SK-N-SH (cell line): Measurements from ENCODE around the gene LYPD4. TPM values are rescaled to one million over a fixed set of nuclear protein-coding genes. Genes with fewer than 3 reads are reported as not detected.

ENCODE experiments used
- CTCF ChIA-PET: fragments of 300-600, 350-600 bp; formaldehyde crosslinking; extraction: SDS; loops from one replicate; lab custom pipeline; 2021; lab: Yijun Ruan, JAX
- POLR2A ChIA-PET: fragments of 350-600 bp; sonication (Branson Sonifier 250); formaldehyde crosslinking; extraction: SDS; loops from one replicate; lab custom pipeline; 2020; ENCODE audit warnings: antibody characterized with exemption, inconsistent platforms; lab: Yijun Ruan, JAX
- DNase-seq: peaks from one replicate; pipeline ENCODE4 v3.0.0; 2012
- H2AFZ ChIP-seq: fragments of 200-600 bp; sonication (generic); 2 replicates; pipeline ENCODE4 v1.8.1; 2016; ENCODE audit warnings: antibody characterized with exemption, mild to moderate bottlenecking, low read depth
- H3F3A ChIP-seq: fragments of 200-600 bp; sonication (generic); replicated peaks from 2 replicates; pipeline ENCODE3; 2016; ENCODE audit warnings: antibody characterized with exemption, mild to moderate bottlenecking; ENCODE audit not compliant: insufficient read depth
- H3K27ac ChIP-seq, 2 experiments: fragments of 200-500 bp in 1 of 2; fragments of 200-600 bp in 1 of 2; sonication (Bioruptor generic) in 1 of 2; sonication (generic), shearing (Covaris generic) in 1 of 2; 2 replicates each; pipeline versions ENCODE4 v1.5.1 to v1.6.1; 2014 to 2016; ENCODE audit warnings: low read depth in 2 of 2, inconsistent platforms in 1 of 2, low read length in 1 of 2, mild to moderate bottlenecking in 1 of 2, mixed read lengths in 1 of 2
- H3K27me3 ChIP-seq: fragments of 200-600 bp; sonication (generic), shearing (Covaris generic); 2 replicates; pipeline ENCODE4 v1.6.1; 2016; ENCODE audit warnings: mixed run types; ENCODE audit not compliant: insufficient read depth
- H3K36me3 ChIP-seq, 2 experiments: fragments of 200-500 bp in 1 of 2; fragments of 200-600 bp in 1 of 2; sonication (Bioruptor generic) in 1 of 2; sonication (generic) in 1 of 2; replicated peaks in 1 of 2; 2 replicates each; pipeline versions ENCODE3 to v1.5.1; 2014 to 2016; ENCODE audit warnings: low read length in 1 of 2, mild to moderate bottlenecking in 1 of 2; ENCODE audit not compliant: insufficient read depth in 2 of 2, control insufficient read depth in 1 of 2
- H3K4me1 ChIP-seq, 2 experiments: fragments of 200-500 bp in 1 of 2; fragments of 200-600 bp in 1 of 2; sonication (Bioruptor generic) in 1 of 2; sonication (generic), shearing (Covaris generic) in 1 of 2; 2 replicates each; pipeline versions ENCODE4 v1.5.1 to v1.6.1; 2014 to 2016; ENCODE audit warnings: low read depth in 1 of 2, low read length in 1 of 2, mixed run types in 1 of 2; ENCODE audit not compliant: insufficient read depth in 2 of 2, control insufficient read depth in 1 of 2
- H3K4me2 ChIP-seq: fragments of 200-600 bp; sonication (generic), shearing (Covaris generic); 2 replicates; pipeline ENCODE4 v1.6.1; 2017; ENCODE audit warnings: mixed run types
- H3K4me3 ChIP-seq, 2 experiments: fragments of 200-500 bp in 1 of 2; fragments of 200-600 bp in 1 of 2; sonication (Bioruptor generic) in 1 of 2; sonication (generic), shearing (Covaris generic) in 1 of 2; 2 replicates each; pipeline versions ENCODE4 v1.5.1 to v1.8.1; 2014 to 2016; ENCODE audit warnings: low read depth in 2 of 2, inconsistent platforms in 1 of 2, low read length in 1 of 2, mild to moderate bottlenecking in 1 of 2, mixed read lengths in 1 of 2, moderate library complexity in 1 of 2
- H3K79me2 ChIP-seq: fragments of 200-600 bp; sonication (generic); 2 replicates; pipeline ENCODE4 v1.8.1; 2017; ENCODE audit warnings: mild to moderate bottlenecking; ENCODE audit not compliant: insufficient read depth
- H3K9ac ChIP-seq: fragments of 200-600 bp; sonication (generic); 2 replicates; pipeline ENCODE4 v1.6.1; 2017; ENCODE audit warnings: mixed run types
- H3K9me2 ChIP-seq: fragments of 200-600 bp; sonication (generic); 2 replicates; pipeline ENCODE4 v1.6.1; 2017; ENCODE audit warnings: mixed run types
- H3K9me3 ChIP-seq: fragments of 200-600 bp; sonication (generic); 2 replicates; pipeline ENCODE4 v1.6.1; 2017; ENCODE audit warnings: mixed run types, mild to moderate bottlenecking, moderate library complexity
- H4K20me1 ChIP-seq: fragments of 200-600 bp; sonication (generic); 2 replicates; pipeline ENCODE4 v1.6.1; 2017; ENCODE audit warnings: mild to moderate bottlenecking, mixed run types; ENCODE audit not compliant: insufficient read depth
- FOXJ3 ChIP-seq: sonication (generic); formaldehyde crosslinking; IDR thresholded peaks from 2 replicates; pipeline ENCODE4 v1.5.1; 2020; ENCODE audit warnings: mild to moderate bottlenecking, missing genetic modification reagents
- GATA2 ChIP-seq: sonication (generic); formaldehyde crosslinking; IDR thresholded peaks from 2 replicates; pipeline ENCODE4 v1.5.0; 2020; ENCODE audit warnings: mild to moderate bottlenecking, missing genetic modification reagents
- NRF1 ChIP-seq: IDR thresholded peaks from 2 replicates; pipeline ENCODE4 v1.6.1; 2012; ENCODE audit warnings: low read depth, mild to moderate bottlenecking, low read length
- PBX3 ChIP-seq: IDR thresholded peaks from 2 replicates; pipeline ENCODE4; 2012
- RCOR1 ChIP-seq: fragments of 150-350 bp; IDR thresholded peaks from 2 replicates; pipeline ENCODE4 v1.6.1; 2017; ENCODE audit warnings: antibody characterized with exemption, low read length
- REST ChIP-seq: IDR thresholded peaks from 2 replicates; pipeline ENCODE4 v1.6.1; 2012; ENCODE audit warnings: mild to moderate bottlenecking, low read depth, low read length, moderate library complexity
- RXRA ChIP-seq: IDR thresholded peaks from 2 replicates; pipeline ENCODE4 v1.4.0; 2012; ENCODE audit warnings: low read depth, mild to moderate bottlenecking, borderline replicate concordance
- TAF1 ChIP-seq: IDR thresholded peaks from 2 replicates; pipeline ENCODE4 v1.6.1; 2012; ENCODE audit warnings: low read depth, mild to moderate bottlenecking, low read length, moderate library complexity, borderline replicate concordance
- YY1 ChIP-seq: IDR thresholded peaks from 2 replicates; pipeline ENCODE4 v1.4.0; 2012; ENCODE audit warnings: low read depth, mild to moderate bottlenecking
- WGBS: methylation state at CpG from one replicate; pipeline ENCODE4 v1.1.6; 2017; ENCODE audit warnings: low lambda C conversion rate; 5-methylcytosine and 5-hydroxymethylcytosine counted together
- polyA plus RNA-seq, 3 experiments: library from polyadenylated mRNA; depleted of rRNA; stranded (reverse); fragments of >200 nt; gene quantifications; 2 replicates each; pipeline ENCODE4 v1.2.3, GENCODE V29; 2012

LYPD4 gene
- polyA plus RNA-seq, 1 of the 3 experiments (the other 2 are of a cell fraction): not detected

GRCh38 chr19:41801031-41801430 is 43.5 kb downstream of the LYPD4 start (continued):
- TF ChIP-seq REST (no peak), TAF1 (no peak), FOXJ3 (no peak), YY1 (no peak)

- no peaks in the 10 kb centered on the region for H3K36me3 ChIP-seq
- no peaks in the 10 kb centered on the region for H4K20me1 ChIP-seq
- H3K9me3 ChIP-seq: no peaks in the 10 kb centered on the region
- no peak overlapping the region for H3K4me2 ChIP-seq
- WGBS: 11% methylated on average over 9 of the region's 9 CpGs
- POLR2A ChIA-PET: no interaction called here
- H3K79me2 ChIP-seq: no peaks in the 10 kb centered on the region
- TF ChIP-seq REST (no peak), RXRA (no peak), PBX3 (no peak), RCOR1 (no peak), GATA2 (CRISPR knock-in tag) (no peak), NRF1 (no peak)
- H3K9ac ChIP-seq: no peak overlapping the region
- H3K4me1 ChIP-seq: no peaks in the 10 kb centered on the region
- DNase-seq: no peak
- no peaks in the 10 kb centered on the region for H3F3A ChIP-seq
- CTCF ChIA-PET: interaction anchor here (1.3 kb wide), 1 partner anchor 36 kb away, joined by 3 read pairs; no protein-coding TSS in a partner anchor
- peaks cover 27% of the 10 kb centered on the region; the same call in 1 of the 2 replicates for H3K27me3 ChIP-seq
- H3K27ac ChIP-seq: no peak overlapping the region
- H3K4me3 ChIP-seq: no peak overlapping the region
- no peak overlapping the region for H2AFZ ChIP-seq
- no peaks in the 10 kb centered on the region for H3K9me2 ChIP-seq
Observed at GRCh38 chr19:41799444-41800000, 45.0 kb downstream of the LYPD4 start.
